HG02973 (cell line): Measurements from ENCODE around the gene ANKRD60.

ENCODE experiments used
- ATAC-seq: cut with Tn5 transposase; IDR thresholded peaks from one replicate; pipeline ENCODE4 v1.9.1; 2021; ENCODE audit warnings: moderate library complexity; ENCODE audit not compliant: unreplicated experiment

Gene ANKRD60

DNA sequence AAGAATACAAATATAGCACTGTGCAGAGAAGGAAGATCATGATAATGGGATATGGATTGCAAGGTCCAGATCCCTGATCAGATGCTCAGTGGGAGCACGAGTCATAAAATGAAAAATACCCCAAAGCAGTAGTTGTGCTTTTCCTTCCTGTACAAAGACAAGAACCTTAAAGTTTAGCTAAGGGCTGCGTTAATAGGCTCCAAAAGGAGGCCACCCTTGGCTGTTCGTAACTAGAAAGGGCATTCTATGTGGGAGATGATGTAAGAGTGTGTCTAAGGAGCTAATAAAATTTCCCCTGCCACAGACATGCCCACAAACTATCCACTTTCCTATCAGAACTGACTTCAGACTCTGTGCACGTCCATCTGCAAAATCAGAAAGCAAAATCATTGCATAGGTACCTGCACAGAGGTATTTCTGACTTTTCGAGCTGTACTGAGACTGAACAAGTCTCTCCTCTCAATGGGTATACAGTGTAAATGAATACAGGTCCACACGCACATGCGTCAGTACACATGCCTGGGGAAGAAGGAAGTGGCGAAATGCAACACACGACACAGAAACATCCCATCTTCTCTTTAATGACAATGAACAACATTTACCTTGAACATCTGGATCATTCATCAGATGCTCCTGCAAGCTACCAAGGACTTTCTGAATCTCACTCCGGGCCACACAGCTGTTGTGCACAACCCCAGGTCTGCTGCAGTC lies 16.9 kb upstream of the ANKRD60 start:
- ATAC-seq, result no peak

- no peak for ATAC-seq
Observed at GRCh38 chr20:58244517-58245030, 16.1 kb upstream of the ANKRD60 start.

DNA sequence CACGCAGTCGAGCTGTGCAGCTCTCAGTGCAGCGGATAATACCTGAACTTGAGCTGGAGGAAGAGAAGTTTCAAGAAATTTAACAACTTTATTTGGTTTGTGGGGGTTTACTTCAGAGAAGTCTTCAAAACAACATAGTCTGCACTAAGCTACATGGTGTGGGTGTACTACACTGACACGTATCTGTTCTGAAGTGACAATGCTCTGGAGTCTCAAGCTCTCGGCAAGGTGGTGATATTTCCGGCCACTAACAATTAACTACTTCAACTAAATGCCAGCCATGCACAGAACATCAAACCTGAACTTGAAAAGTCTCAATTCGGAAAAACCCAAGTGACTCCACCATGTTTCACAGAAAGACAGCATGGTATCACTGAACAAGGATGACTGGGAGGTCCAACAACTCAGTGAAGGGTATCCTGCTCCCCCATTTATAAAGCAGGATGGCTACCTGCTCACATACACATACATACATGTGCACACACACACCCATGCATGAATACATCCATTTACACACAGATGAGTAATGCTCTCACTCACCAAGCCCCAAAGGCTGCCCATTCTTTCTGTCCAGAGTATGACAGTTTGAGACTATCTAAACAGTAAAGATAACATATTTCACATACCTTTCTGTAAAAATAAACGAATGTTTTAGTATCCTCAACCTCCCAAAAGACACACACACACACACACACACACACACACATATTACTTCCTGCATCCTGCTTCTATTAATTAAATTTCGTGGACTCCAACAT lies 15.4 kb upstream of the ANKRD60 start:
- no peak for ATAC-seq

GRCh38 chr20:58242824-58243223 lies 14.4 kb upstream of the ANKRD60 start:
- no peak for ATAC-seq

DNA sequence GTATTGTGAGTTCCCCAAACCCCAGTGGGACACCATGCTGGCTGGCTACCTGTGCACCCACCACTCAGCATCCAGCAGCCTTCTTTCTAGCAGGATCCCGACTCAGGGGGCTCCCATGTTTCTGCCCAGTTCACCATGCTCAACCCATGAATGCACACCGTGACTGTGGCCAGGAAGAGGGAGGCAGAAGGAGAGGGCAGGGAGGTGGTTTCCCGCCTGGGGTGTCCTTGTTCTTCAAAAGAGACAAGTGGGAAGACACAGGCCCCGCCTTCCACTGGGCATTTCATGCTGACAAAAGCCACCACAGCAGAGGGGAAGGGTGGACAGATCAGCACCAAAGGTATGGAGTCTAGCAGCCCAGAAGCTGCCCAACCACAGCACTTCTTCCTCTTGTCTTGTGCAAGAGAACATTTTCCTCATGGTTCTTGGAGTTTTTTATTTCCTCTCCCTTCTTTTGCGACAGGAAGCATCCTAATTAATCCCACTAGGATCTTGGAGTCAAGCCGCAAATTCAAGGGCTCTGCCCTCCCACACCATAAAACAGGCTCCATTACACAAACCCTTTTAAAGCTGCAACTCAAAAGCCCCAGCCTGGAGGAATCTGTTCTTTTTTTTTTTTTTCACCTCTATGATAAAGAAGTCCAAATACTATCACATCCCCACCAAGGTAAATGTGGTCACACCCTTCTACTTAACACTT lies 13.5 kb upstream of the ANKRD60 start:
- no peak for ATAC-seq

DNA sequence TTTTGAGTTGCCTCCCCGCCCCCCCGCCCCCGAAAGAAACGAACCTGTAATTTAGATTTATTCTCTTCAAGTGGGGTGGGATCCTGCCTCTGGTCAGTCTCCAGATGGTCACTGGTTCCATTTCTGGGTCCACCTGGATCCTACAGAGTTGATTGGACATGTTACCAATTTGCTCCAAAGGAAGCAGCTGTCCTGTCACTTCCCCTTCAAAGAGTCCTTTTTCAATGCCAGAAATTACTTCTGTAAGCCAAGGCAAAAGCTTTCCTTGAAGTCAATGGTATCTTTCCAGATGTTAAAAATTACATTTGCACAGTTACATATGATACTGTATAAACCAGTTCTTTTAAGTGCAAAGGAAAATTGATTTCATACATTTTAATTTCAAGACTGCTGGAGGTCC lies 12.0 kb upstream of the ANKRD60 start:
- no peak for ATAC-seq

DNA sequence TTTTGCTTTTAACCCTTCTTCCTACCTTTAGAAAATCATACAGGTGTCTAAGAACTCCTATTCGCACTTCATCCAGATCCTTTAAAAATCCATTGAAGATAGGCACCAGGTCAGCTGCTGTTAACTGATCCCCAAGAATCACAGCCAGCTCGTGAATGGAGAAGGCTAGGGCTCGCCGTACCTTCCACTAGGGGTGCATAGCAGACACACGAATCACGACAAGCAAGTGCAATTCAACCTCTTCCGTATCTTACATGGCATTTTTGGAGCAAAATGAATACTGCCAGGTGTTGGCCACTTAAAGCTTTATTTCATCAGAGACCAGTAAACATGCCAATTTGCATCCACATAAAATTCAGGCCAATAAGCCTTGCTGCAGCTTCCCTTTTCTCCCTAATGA lies 10.8 kb upstream of the ANKRD60 start:
- ATAC-seq, result no peak

DNA sequence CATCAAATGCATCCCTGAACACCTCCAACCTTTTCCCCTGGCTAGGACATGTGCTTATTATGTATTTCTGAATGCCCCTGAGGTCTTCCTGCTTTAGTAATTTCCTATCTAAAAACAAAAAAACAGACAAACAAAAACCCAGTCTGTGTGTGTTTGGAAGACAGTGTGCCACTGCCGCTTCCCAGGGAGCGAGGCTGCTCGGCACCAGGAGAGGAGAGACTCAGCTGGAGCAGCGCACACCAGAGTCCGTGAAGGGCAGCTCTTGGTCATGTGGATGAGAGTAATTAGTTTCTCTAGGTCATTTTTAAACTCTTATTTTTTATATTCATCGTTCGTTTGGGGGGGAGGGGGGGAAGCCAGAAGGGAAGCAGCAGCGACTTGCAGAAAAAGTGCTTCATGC lies 10.0 kb upstream of the ANKRD60 start:
- no peak for ATAC-seq

- no peak for ATAC-seq
Observed at GRCh38 chr20:58237318-58238132, 9.1 kb upstream of the ANKRD60 start.

- ATAC-seq, result peak; percentile 70
Observed at GRCh38 chr20:58236612-58237317, 8.3 kb upstream of the ANKRD60 start.

- ATAC-seq, result no peak
Observed at GRCh38 chr20:58235010-58235409, 6.6 kb upstream of the ANKRD60 start.

GRCh38 chr20:58233881-58234528 lies 5.6 kb upstream of the ANKRD60 start:
- ATAC-seq, result no peak

GRCh38 chr20:58233393-58233792 lies 4.9 kb upstream of the ANKRD60 start:
- no peak for ATAC-seq

GRCh38 chr20:58231683-58232082 lies 3.2 kb upstream of the ANKRD60 start:
- ATAC-seq, result no peak

- no peak for ATAC-seq
Observed at GRCh38 chr20:58229198-58229798, 845 bp upstream of the ANKRD60 start.

GRCh38 chr20:58228103-58228483 lies 360 bp downstream of the ANKRD60 start:
- ATAC-seq, result no peak

- ATAC-seq, result no peak
Observed at GRCh38 chr20:58227391-58228102, 906 bp downstream of the ANKRD60 start.

GRCh38 chr20:58225452-58226200 lies 2.8 kb downstream of the ANKRD60 start:
- no peak for ATAC-seq
